Measurements from ENCODE around the gene DLGAP1.
A peak's percentile ranks its signal among the peaks of the same experiment; 100 is the strongest.

Gene DLGAP1

DNA sequence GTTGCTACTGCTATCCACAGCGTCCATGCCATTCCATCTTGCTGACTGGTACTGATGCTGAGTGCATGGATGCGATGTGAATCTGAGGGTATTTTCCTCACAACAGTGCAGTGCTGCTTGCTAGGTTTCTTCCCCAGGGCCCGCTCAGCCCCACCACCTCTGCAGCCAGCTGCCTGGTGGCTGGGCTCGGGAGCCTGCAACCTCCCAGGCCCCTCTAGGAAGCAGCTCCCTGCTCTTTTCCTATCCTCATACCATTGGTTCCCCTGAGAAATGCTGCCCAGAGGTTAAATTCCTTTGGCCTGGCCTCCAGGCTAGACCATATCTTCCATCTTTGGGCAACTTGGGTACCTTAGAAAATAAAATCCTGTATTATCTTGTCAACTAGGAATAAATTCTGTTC is 591.5 kb downstream of the DLGAP1 start:
- DNase-seq (ENCODE audit: low read depth in 2 of 2), result no peak
- H3K4me3 ChIP-seq (replicated peaks in 1 of 2; ENCODE audit: low read depth in 2 of 2, low read length in 2 of 2), result no peak overlapping the region
- TF ChIP-seq, protein P1, sequence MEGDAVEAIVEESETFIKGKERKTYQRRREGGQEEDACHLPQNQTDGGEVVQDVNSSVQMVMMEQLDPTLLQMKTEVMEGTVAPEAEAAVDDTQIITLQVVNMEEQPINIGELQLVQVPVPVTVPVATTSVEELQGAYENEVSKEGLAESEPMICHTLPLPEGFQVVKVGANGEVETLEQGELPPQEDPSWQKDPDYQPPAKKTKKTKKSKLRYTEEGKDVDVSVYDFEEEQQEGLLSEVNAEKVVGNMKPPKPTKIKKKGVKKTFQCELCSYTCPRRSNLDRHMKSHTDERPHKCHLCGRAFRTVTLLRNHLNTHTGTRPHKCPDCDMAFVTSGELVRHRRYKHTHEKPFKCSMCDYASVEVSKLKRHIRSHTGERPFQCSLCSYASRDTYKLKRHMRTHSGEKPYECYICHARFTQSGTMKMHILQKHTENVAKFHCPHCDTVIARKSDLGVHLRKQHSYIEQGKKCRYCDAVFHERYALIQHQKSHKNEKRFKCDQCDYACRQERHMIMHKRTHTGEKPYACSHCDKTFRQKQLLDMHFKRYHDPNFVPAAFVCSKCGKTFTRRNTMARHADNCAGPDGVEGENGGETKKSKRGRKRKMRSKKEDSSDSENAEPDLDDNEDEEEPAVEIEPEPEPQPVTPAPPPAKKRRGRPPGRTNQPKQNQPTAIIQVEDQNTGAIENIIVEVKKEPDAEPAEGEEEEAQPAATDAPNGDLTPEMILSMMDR (IDR thresholded peaks at IDR 0.05; ENCODE audit: low read depth, low read length), result no peak

DNA sequence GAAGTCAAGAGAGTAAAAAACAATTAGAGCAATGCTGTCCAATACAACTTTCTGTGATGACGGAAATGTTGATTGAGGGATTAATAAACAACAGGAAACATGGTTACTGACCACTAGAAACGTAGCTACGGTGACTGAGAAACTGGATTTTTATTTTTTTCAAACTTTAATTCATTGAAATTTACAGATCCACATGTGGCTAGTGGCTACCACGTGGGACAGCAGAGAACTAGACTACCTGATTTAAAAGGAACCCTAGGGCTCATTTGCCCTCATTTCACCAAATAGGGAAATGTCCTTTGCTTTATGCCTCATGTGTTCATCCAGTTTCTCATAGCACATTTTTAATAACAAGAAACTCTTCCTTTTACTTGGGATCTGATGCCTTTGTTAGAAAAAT is 592.1 kb downstream of the DLGAP1 start:
- no peak for DNase-seq (ENCODE audit: low read depth in 2 of 2)
- TF ChIP-seq, protein P1 (IDR thresholded peaks at IDR 0.05; ENCODE audit: low read depth, low read length), result no peak
- no peak overlapping the region for H3K4me3 ChIP-seq (replicated peaks in 1 of 2; ENCODE audit: low read depth in 2 of 2, low read length in 2 of 2)

DNA sequence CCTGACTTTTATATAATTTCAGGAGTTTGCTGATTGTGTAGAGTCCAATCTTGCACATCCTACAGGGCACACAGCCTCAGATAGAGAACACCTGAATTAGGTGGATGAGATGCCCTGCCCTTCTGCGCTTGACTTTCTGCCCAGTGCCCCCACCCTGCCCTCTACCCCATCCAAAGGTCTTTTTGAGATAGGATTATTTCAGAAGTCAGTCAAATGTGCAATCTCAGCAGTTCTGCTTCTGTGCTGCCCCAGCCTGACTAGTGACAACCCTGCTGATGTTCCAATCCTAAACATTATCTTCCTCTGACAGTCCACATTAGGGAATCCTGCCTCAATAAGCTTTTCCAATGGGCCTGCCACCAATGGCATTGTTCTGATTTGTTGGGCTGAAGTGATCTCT is 593.6 kb downstream of the DLGAP1 start:
- no peak for DNase-seq (ENCODE audit: low read depth in 2 of 2)
- no peak overlapping the region for H3K4me3 ChIP-seq (replicated peaks in 1 of 2; ENCODE audit: low read depth in 2 of 2, low read length in 2 of 2)
- TF ChIP-seq, protein P1 (IDR thresholded peaks at IDR 0.05; ENCODE audit: low read depth, low read length), result no peak

DNA sequence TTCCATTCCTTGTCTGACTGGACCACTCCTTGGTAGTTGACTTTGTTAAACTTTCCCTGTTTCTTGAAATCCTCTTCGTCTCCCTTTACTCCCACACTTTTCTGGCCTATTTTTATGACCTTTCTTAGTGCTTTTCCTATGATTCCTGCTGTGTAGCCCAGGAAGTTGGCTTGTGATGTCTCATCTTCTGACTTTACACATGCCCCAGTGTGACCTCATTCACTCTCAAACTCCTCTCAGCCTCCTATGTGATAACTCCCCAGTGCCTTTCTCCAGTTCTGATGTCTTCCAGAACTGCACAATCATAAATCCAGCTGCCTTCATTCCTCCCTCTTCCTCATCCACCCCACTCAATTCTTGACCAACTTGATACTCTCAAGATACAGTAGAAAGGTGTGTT is 597.6 kb downstream of the DLGAP1 start:
- no peak overlapping the region for H3K4me3 ChIP-seq (replicated peaks in 1 of 2; ENCODE audit: low read depth in 2 of 2, low read length in 2 of 2)
- TF ChIP-seq, protein P1 (IDR thresholded peaks at IDR 0.05; ENCODE audit: low read depth, low read length), result no peak
- peak; percentile 12 to 44 for DNase-seq (ENCODE audit: low read depth in 2 of 2)

DNA sequence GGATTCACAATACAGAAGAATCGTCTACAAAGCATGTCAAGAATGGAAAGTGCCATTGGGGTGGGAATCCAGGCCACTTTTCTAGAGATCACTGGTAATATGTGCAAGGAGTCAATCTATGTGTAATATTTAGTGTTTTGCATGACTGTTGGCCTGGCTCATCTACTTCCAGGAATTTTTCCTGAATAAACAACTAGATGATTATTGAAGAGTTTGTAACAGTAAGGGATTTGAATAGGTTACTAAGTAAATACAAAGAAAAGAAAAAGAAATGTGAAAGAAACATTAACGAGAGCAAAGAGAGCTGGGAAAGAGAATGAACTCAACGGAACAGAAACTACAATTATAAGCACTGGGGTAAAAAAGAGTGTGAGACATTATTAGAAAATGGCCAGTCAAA is 599.1 kb downstream of the DLGAP1 start:
- DNase-seq (ENCODE audit: low read depth in 2 of 2), result no peak
- TF ChIP-seq, protein P1 (IDR thresholded peaks at IDR 0.05; ENCODE audit: low read depth, low read length), result no peak
- no peak overlapping the region for H3K4me3 ChIP-seq (replicated peaks in 1 of 2; ENCODE audit: low read depth in 2 of 2, low read length in 2 of 2)

DNA sequence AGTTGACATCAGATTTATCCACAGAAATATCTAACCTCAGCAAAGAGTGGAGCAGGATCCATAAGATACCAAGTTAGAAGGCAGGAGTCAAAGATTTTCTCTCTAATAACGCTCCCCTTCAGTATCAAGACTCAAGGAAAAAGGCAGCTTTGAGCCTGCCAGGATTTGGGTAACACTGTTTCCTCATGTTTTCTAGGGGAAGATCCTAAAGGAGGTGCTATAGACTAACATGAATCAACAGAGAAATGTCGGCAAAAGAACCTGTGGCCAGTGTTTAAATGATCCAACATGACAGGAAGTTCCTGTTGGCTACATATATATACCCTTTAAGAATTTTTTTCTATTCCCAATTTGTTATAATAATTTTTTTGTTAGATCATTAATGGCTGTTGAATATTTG is 602.8 kb downstream of the DLGAP1 start:
- TF ChIP-seq, protein P1 (IDR thresholded peaks at IDR 0.05; ENCODE audit: low read depth, low read length), result no peak
- no peak for DNase-seq (ENCODE audit: low read depth in 2 of 2)
- no peak overlapping the region for H3K4me3 ChIP-seq (replicated peaks in 1 of 2; ENCODE audit: low read depth in 2 of 2, low read length in 2 of 2)

DNA sequence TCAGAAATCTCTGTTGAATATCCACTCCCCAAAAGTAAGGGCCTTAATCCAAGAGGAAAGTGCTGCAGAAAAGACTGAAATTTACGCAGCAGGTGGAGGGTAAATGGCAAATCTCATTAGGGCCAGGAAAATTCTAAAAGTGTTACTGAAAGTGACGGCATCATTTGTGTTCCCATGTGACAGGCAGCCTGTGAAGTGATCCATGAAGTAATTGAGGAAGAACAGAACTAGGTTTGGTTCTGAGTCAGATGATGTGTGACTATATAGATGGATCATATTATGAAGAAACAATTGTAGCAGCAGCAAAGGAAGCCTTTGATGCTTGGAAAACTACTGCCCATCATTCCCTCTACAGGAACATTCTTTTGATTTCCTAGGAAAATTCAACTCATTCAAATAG is 603.9 kb downstream of the DLGAP1 start:
- DNase-seq (ENCODE audit: low read depth in 2 of 2), result no peak
- H3K4me3 ChIP-seq (replicated peaks in 1 of 2; ENCODE audit: low read depth in 2 of 2, low read length in 2 of 2), result no peak overlapping the region
- TF ChIP-seq, protein P1 (IDR thresholded peaks at IDR 0.05; ENCODE audit: low read depth, low read length), result no peak
